ENCODE data around the gene AKAP17A.

AKAP17A gene

DNA sequence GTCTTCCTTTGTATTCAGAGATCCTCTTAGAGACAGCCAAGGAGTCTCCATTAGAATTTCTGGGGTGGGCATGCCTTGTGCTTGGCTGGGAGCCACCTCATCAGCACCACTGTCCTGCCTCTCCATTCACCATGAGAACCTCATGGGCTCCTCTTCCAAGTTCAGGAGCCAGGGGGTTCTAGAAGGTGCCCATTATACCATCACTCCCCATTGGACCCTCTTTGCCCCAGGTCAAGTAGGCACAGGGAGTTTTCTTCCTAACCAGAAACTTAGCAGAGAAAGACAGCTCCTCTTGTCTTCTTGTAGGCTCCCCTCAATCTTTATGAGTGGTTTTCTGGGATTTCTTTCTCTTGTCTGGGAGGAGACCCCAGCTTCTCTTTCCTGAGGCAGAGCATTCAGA is 54.6 kb downstream of the AKAP17A start:
- H3K27me3 ChIP-seq (ENCODE audit: insufficient read depth, poor library complexity, severe bottlenecking): no peaks in the 10 kb centered on the region
- DNase-seq (ENCODE audit: low spot score) (no peak), ATAC-seq (ENCODE audit: low read depth) (no peak)
- no peaks in the 10 kb centered on the region for H3K4me1 ChIP-seq (ENCODE audit: insufficient read depth, poor library complexity, severe bottlenecking)
- no peaks in the 10 kb centered on the region for H3K36me3 ChIP-seq (ENCODE audit: low read depth)
- peaks cover 7% of the 10 kb centered on the region for H3K9me3 ChIP-seq (ENCODE audit: severe bottlenecking)
- TF ChIP-seq, protein P1, sequence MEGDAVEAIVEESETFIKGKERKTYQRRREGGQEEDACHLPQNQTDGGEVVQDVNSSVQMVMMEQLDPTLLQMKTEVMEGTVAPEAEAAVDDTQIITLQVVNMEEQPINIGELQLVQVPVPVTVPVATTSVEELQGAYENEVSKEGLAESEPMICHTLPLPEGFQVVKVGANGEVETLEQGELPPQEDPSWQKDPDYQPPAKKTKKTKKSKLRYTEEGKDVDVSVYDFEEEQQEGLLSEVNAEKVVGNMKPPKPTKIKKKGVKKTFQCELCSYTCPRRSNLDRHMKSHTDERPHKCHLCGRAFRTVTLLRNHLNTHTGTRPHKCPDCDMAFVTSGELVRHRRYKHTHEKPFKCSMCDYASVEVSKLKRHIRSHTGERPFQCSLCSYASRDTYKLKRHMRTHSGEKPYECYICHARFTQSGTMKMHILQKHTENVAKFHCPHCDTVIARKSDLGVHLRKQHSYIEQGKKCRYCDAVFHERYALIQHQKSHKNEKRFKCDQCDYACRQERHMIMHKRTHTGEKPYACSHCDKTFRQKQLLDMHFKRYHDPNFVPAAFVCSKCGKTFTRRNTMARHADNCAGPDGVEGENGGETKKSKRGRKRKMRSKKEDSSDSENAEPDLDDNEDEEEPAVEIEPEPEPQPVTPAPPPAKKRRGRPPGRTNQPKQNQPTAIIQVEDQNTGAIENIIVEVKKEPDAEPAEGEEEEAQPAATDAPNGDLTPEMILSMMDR (IDR thresholded peaks at IDR 0.05; ENCODE audit: poor library complexity, severe bottlenecking): no peak
- H3K27ac ChIP-seq (ENCODE audit: poor library complexity, severe bottlenecking): no peak overlapping the region
- H3K4me3 ChIP-seq (ENCODE audit: severe bottlenecking): no peak overlapping the region

DNA sequence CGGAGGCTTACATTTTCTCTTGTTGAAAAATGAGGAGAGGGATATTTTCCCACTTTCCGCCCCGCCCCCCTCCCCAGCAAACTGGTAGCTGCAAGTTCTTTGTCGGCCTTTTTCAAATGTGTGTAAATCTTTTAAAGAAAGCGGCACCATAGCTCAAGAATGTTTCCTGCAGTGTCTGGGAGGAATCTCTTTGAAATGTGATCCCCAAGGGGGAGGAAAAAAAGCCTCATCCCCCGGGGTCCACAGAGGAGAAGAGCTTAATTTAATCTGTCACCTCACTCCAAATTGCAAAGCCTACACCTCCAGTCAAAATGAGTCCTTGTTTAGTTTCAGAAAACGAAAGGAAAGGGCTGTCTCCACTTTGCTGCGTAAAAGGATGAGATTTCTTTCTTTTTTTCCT is 58.2 kb downstream of the AKAP17A start:
- Histone ChIP-seq H3K36me3 (ENCODE audit: low read depth) (no peaks in the 10 kb centered on the region), H3K27ac (ENCODE audit: poor library complexity, severe bottlenecking) (no peak overlapping the region), H3K9me3 (ENCODE audit: severe bottlenecking) (peaks cover 7% of the 10 kb centered on the region), H3K4me1 (ENCODE audit: insufficient read depth, poor library complexity, severe bottlenecking) (no peaks in the 10 kb centered on the region), H3K4me3 (ENCODE audit: severe bottlenecking) (no peak overlapping the region), H3K27me3 (ENCODE audit: insufficient read depth, poor library complexity, severe bottlenecking) (no peaks in the 10 kb centered on the region)
- DNase-seq (ENCODE audit: low spot score) (no peak), ATAC-seq (ENCODE audit: low read depth) (no peak)
- TF ChIP-seq, protein P1 (IDR thresholded peaks at IDR 0.05; ENCODE audit: poor library complexity, severe bottlenecking): no peak
